Colonic mucosa (tissue), 4 donors: ENCODE results near the gene PIK3AP1. TPM values are rescaled to one million over a fixed set of nuclear protein-coding genes. Genes with fewer than 3 reads are reported as not detected.

Experiments
- DNase-seq: peaks from one replicate; pipeline ENCODE4 v3.0.0-alpha.2; 2020
- H3K27ac ChIP-seq: fragments of 200-600 bp; one replicate; pipeline ENCODE4 v1.8.0; 2021
- H3K27me3 ChIP-seq: fragments of 200-600 bp; one replicate; pipeline ENCODE4 v1.8.0; 2021
- H3K36me3 ChIP-seq: fragments of 200-600 bp; one replicate; pipeline ENCODE4 v1.8.0; 2021
- H3K4me1 ChIP-seq: fragments of 200-600 bp; one replicate; pipeline ENCODE4 v1.8.0; 2021; ENCODE audit warnings: mild to moderate bottlenecking
- H3K4me3 ChIP-seq: fragments of 200-600 bp; one replicate; pipeline ENCODE4 v1.8.0; 2021
- H3K9ac ChIP-seq, 2 donors: one replicate each; pipeline ENCODE4 v1.7.0; 2013; ENCODE audit warnings: control low read depth in 2 of 2, low read depth in 2 of 2, low read length in 2 of 2
- H3K9me3 ChIP-seq: fragments of 200-600 bp; one replicate; pipeline ENCODE4 v1.8.0; 2021
- intact Hi-C: fragments of 100-400 bp; cut with DNase I; formaldehyde crosslinking; loops from one replicate; pipeline ENCODE4 v1.14.1; 2022
- total RNA-seq, 2 donors: library from RNA; stranded (reverse); fragmentation: NEBNext Ultra II Directional in 1 of 2; extraction: Animal tissue kit (Norgen Biotek cat#: 25700) in 1 of 2; gene quantifications; one replicate each; pipeline ENCODE4 v1.2.1, GENCODE V29; 2021
- TF ChIP-seq, protein P1 (sequence below): fragments of 200-600 bp; IDR thresholded peaks from one replicate; pipeline ENCODE4 v1.8.0; 2022; ENCODE audit warnings: antibody characterized with exemption, mild to moderate bottlenecking
- donor health status: healthy.
- donor health status: DM: no; HTN: no; CAD: no.
- donor health status: DM: no; HTN: no; CAD: no.

The PIK3AP1 gene
- total RNA-seq, 2 donors from 2014 or later = 10.9 to 12.4 TPM

DNA sequence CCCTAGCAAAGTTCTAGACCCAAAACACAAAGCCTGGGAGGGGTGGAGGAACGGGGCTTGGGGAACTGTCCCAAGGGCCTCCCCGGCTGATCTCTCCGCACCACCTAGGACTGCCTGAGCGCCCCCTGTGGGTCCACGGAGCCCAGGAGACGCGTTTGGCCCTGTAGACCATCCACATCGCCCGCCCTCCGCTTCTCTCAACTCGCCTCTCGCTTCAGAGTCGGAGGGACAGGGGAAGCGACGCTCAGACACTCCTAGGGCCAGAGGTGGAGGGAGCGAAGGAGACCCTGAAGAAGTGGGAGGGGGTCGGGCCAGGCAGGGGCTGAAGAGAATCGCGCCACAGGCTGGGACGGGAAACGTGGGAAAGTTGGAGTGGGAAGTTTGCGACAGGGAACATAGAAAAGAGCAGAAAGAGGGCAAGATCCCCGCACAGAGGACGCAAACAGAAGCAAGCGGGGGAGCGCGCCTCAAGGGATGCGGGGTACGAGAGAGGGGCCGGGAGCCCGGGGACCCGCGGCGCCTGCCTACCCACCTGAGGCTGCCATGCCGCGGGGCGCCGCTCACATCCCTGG, 378 bp downstream of the PIK3AP1 start:
- Histone ChIP-seq H3K4me1 (no peaks in the 10 kb centered on the region), H3K36me3 (no peaks in the 10 kb centered on the region), H3K4me3 (peak overlapping the region; percentile 68), H3K9me3 (no peaks in the 10 kb centered on the region), H3K9ac (peak overlapping the region; percentile 64 to 77), H3K27ac (peak overlapping the region; percentile 44), H3K27me3 (no peaks in the 10 kb centered on the region)
- TF ChIP-seq, protein P1, sequence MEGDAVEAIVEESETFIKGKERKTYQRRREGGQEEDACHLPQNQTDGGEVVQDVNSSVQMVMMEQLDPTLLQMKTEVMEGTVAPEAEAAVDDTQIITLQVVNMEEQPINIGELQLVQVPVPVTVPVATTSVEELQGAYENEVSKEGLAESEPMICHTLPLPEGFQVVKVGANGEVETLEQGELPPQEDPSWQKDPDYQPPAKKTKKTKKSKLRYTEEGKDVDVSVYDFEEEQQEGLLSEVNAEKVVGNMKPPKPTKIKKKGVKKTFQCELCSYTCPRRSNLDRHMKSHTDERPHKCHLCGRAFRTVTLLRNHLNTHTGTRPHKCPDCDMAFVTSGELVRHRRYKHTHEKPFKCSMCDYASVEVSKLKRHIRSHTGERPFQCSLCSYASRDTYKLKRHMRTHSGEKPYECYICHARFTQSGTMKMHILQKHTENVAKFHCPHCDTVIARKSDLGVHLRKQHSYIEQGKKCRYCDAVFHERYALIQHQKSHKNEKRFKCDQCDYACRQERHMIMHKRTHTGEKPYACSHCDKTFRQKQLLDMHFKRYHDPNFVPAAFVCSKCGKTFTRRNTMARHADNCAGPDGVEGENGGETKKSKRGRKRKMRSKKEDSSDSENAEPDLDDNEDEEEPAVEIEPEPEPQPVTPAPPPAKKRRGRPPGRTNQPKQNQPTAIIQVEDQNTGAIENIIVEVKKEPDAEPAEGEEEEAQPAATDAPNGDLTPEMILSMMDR = peak; percentile 53
- DNase-seq = peak; percentile 83
- intact Hi-C loops = loop anchor here (10.0 kb wide), 1 partner anchor 75 kb away; no protein-coding TSS in a partner anchor

DNA sequence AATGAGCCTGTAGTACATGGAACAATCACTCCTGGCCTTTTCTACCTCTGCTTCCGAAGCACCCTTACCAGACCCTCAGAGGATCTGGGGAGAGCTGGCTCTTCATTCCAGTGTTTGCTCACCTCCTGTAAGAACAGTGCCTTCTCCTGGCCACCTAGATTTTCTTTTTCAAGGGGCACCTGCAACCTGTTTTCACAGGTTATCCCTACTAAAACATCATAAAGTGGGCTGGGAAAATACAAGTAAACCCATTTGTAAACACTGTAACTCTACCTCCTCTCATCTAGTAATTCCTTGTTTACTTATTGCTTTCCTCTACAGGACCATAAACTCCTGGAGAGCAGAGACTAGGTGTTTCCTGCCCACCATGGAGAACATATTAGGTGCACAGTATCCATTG, 1.1 kb downstream of the PIK3AP1 start:
- Histone ChIP-seq H3K36me3 (no peaks in the 10 kb centered on the region), H3K4me1 (no peaks in the 10 kb centered on the region), H3K27ac (peak overlapping the region; percentile 44), H3K27me3 (no peaks in the 10 kb centered on the region), H3K9me3 (no peaks in the 10 kb centered on the region), H3K4me3 (peak overlapping the region; percentile 68), H3K9ac (no peak overlapping the region)
- TF ChIP-seq, protein P1 = no peak
- no peak for DNase-seq
- intact Hi-C loops = loop anchor here (10.0 kb wide), 1 partner anchor 74 kb away; no protein-coding TSS in a partner anchor

DNA sequence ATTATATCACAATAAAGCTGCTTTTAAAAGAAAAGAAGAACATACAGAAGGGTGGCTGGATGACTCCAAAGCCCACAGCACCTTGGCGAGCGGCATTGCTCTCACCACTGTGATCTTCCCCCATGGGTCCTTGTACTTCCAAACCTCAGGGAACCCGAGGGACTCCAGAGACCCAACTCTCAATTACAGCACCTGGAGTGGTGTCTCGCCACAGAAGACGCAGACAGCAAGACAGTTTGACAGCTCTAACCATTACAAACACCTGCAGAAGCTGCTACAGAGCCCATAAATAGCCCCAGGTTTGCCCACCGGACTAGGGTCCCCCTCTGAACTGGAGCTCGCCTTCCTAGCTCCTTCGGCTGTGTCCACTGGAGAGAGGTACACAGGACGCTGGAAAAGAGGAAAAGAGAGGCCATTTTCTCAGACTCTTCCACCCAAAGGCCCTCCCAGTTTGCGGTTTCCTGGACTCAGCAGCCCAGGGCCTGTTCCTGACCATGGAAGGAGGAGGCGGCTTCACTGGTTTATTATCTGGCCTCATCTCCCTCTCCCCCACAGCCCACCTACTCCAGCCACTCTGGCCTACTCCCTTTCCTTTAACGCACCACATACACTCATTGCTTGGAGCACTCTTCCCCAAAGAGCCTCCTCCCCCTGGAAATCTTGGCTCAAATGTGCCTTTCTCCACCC, 1.9 kb downstream of the PIK3AP1 start:
- Histone ChIP-seq H3K27me3 (no peaks in the 10 kb centered on the region), H3K36me3 (no peaks in the 10 kb centered on the region), H3K27ac (peak overlapping the region; percentile 7), H3K9ac (no peak overlapping the region), H3K4me3 (no peak overlapping the region), H3K4me1 (no peaks in the 10 kb centered on the region), H3K9me3 (no peaks in the 10 kb centered on the region)
- TF ChIP-seq, protein P1 = no peak
- DNase-seq = no peak
- intact Hi-C loops = loop anchor here (10.0 kb wide), 1 partner anchor 74 kb away; no protein-coding TSS in a partner anchor

DNA sequence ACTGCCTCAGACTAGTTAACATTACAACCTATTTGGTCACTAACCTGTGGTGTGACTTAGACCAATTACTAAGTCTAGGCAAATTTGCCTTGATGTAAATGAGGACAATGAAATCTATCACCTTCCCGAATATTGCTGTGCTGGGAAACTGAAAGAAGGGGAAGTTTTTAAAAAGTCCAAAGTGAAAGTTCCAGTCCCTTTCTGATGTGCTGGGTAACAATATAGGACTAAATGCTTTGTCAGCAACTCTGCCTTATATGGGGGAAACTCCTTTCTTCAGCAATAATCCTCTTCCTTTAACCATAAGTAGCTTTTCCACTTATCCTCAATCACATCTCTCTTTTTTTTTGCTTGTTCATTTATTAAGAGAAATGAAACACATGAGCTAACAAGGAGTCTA, 3.9 kb downstream of the PIK3AP1 start:
- TF ChIP-seq, protein P1 = no peak
- no peaks in the 10 kb centered on the region for H3K4me1 ChIP-seq
- H3K9ac ChIP-seq = no peak overlapping the region
- intact Hi-C loops = loop anchor here (10.0 kb wide), 1 partner anchor 72 kb away; no protein-coding TSS in a partner anchor
- H3K27me3 ChIP-seq = no peaks in the 10 kb centered on the region
- no peak overlapping the region for H3K27ac ChIP-seq
- no peak for DNase-seq
- no peak overlapping the region for H3K4me3 ChIP-seq
- no peaks in the 10 kb centered on the region for H3K36me3 ChIP-seq
- H3K9me3 ChIP-seq = no peaks in the 10 kb centered on the region

DNA sequence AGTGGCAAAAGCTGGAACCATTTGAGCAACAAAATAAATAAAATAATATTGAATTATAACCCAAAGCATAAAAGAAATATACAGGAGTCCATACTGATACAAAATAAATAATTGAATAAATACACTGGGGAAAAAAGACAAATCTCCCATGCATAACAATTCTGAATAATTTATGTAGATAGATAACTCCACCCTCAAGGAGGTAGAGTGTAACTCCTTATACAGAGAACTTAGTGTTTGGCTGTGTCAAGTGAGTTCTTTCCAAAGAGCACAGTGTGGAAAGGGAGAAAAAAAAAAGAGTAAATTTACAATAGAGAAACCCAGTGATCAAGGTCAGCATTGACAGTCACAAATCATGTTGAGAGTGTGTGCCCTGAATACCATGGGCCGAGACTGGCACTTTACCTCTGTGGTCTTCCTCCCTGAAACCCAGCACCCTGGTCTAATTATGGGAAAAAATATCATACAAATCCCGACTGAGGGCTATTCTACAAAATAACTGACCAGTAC, 5.5 kb downstream of the PIK3AP1 start:
- Histone ChIP-seq H3K36me3 (no peaks in the 10 kb centered on the region), H3K9me3 (no peaks in the 10 kb centered on the region), H3K4me1 (no peaks in the 10 kb centered on the region), H3K9ac (no peak overlapping the region), H3K27ac (no peak overlapping the region), H3K27me3 (no peaks in the 10 kb centered on the region), H3K4me3 (no peak overlapping the region)
- intact Hi-C loops = loop anchor here (10.0 kb wide), 1 partner anchor 70 kb away; no protein-coding TSS in a partner anchor
- no peak for DNase-seq
- TF ChIP-seq, protein P1 = no peak
